NB4 (cell line): Measurements from ENCODE around the gene OTOF.

Source experiments
- DNase-seq: peaks from one replicate; pipeline ENCODE4 v3.0.0; 2010; ENCODE audit warnings: low read depth
- H3K4me3 ChIP-seq: one replicate; pipeline ENCODE4 v1.5.1; 2011; ENCODE audit warnings: mild to moderate bottlenecking, low read depth, low read length, moderate library complexity
- MYC ChIP-seq: IDR thresholded peaks from 2 replicates; pipeline ENCODE4 v1.6.1; 2011; ENCODE audit warnings: low read depth, low read length
- POLR2A ChIP-seq: IDR thresholded peaks from 2 replicates; pipeline ENCODE4 v1.6.1; 2011; ENCODE audit warnings: mild to moderate bottlenecking; ENCODE audit not compliant: insufficient read length; ENCODE audit errors: extremely low read depth
- TF ChIP-seq, protein P1 (sequence below): IDR thresholded peaks from 2 replicates; pipeline ENCODE4 v1.6.1; 2011; ENCODE audit warnings: low read depth, low read length
- TF ChIP-seq, protein P2 (sequence below): IDR thresholded peaks from one replicate; pipeline ENCODE4 v1.5.1; 2012; ENCODE audit warnings: low read depth, low read length

OTOF gene

GRCh38 chr2:26473796-26474195 lies 4.1 kb downstream of the OTOF start:
- no peak for DNase-seq
- TF ChIP-seq MYC (no peak), POLR2A (no peak)
- TF ChIP-seq, protein P1, sequence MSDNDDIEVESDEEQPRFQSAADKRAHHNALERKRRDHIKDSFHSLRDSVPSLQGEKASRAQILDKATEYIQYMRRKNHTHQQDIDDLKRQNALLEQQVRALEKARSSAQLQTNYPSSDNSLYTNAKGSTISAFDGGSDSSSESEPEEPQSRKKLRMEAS: no peak
- TF ChIP-seq, protein P2, sequence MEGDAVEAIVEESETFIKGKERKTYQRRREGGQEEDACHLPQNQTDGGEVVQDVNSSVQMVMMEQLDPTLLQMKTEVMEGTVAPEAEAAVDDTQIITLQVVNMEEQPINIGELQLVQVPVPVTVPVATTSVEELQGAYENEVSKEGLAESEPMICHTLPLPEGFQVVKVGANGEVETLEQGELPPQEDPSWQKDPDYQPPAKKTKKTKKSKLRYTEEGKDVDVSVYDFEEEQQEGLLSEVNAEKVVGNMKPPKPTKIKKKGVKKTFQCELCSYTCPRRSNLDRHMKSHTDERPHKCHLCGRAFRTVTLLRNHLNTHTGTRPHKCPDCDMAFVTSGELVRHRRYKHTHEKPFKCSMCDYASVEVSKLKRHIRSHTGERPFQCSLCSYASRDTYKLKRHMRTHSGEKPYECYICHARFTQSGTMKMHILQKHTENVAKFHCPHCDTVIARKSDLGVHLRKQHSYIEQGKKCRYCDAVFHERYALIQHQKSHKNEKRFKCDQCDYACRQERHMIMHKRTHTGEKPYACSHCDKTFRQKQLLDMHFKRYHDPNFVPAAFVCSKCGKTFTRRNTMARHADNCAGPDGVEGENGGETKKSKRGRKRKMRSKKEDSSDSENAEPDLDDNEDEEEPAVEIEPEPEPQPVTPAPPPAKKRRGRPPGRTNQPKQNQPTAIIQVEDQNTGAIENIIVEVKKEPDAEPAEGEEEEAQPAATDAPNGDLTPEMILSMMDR: no peak
- H3K4me3 ChIP-seq: no peak overlapping the region

GRCh38 chr2:26472821-26473655 lies 4.9 kb downstream of the OTOF start:
- DNase-seq: no peak
- TF ChIP-seq MYC: no peak
- TF ChIP-seq POLR2A: no peak
- TF ChIP-seq, protein P1: no peak
- TF ChIP-seq, protein P2: no peak
- H3K4me3 ChIP-seq: no peak overlapping the region

DNA sequence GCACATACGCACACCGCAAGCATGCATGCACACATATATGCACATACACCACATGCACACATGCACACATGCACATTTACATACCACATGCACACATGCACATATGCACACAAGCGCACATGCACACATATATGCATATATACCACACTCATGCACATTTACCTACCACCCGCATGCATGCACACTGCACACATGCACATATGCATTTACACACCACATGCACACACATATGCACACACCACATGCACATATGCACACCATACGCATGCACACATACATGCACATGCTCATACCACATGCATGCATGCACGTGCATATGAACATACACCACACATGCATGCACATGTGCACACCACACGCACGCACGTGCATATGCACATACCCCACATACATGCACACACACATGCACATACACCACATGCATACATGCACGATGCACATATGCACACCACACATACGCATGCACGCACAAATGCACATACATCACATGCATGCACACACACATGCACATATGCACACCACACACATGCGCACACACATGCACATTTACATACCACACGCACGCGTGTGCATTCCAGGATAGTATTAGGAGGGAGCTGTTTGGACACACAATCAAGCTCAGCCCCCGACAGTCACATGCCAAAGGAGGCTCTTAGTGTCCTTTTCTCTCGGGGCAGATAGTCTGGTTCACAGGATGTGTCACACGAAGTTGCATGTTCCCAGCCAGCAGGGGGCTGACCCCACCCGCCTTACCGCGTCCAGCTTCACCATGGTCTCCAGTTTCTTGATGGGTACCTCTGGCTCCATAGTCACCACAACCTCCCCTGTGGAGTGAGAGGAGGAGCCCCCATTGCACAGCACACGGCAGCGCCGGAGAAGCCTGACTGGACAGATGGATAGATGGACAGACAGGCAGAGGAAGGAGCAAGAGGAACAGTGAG lies 5.9 kb downstream of the OTOF start:
- peak; percentile 57 for DNase-seq
- TF ChIP-seq POLR2A (no peak), MYC (no peak)
- TF ChIP-seq, protein P2: peak; percentile 32
- TF ChIP-seq, protein P1: peak; percentile 48; the same call in 1 of the 2 replicates
- no peak overlapping the region for H3K4me3 ChIP-seq

DNA sequence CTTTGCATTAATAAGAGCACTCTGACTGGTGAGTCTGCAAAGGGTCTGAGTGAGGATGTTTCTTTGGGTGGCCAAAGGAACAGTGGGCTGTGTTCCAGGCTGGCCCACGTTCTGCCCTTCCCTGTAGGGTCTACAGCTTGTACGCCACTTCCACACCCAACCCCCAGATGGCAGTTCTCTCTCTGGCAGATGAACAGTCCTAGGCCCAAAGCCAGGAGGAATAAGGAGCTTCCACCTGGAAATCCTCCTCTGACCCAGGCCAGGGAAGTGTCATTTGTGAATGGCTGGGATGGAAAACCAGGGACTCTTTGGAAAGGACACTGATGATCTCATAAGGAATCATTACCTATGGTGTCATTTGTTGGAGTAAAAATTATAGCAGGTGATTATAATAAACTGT lies 6.6 kb downstream of the OTOF start:
- no peak overlapping the region for H3K4me3 ChIP-seq
- DNase-seq: no peak
- TF ChIP-seq MYC: no peak
- TF ChIP-seq, protein P2: peak; percentile 13

DNA sequence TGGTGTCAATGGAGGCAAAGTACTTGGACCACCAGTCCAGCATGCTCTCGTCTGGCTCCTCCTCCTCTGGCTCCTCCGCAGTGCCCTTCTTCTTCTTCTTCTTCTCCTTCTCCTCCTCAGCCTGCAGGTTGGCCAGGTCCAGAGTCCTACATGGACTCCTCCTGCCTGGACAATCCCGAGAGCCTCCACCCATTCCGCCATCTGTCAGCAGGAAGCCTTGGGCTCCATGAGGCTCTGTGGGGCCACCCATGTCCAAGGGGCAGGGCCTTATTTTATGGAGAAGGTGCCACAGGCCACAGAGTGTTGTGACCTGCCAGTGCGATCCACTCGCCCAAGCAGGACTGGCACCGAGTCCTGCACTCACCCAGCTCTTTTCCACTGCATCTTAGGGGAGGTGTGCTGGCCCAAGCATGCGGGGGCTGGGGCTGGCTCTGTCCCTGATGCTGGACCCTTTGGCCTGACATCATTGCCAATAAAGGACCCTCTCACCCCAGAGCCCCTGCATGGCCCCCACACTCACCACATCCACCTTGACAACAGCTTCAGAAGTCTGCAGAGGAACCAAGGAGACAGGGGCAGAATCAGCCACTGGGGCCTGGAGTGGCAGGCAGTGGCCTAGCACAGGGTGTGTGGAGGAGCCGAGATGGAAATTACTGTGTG lies 7.2 kb downstream of the OTOF start:
- DNase-seq: no peak
- no peak overlapping the region for H3K4me3 ChIP-seq
- TF ChIP-seq, protein P1: no peak
- no peak for TF ChIP-seq POLR2A

DNA sequence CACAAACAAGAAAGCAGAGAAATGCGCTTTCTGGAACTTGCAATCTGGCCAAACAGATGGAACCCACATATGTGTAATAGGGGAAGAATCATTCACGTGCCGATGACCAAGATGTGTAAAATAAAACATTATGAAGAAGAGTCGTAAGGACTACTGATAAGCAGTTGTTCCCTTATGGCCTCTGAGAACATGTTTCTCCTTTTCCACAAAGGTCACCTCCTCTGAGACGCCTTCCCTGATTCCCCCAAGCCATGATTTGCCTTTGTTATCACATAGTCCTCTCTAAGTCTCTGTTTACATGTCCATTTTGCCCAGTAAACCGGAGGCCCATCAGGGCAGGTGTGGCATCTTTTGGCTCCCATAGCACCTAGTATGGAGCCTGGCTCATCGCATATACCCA lies 8.0 kb downstream of the OTOF start:
- TF ChIP-seq MYC: no peak
- TF ChIP-seq, protein P1: no peak
- TF ChIP-seq POLR2A: no peak
- TF ChIP-seq, protein P2: no peak
- no peak for DNase-seq
- no peak overlapping the region for H3K4me3 ChIP-seq
